BLaER1 (cell line): ENCODE measurements around the gene NACC2.
A peak's percentile ranks its signal among the peaks of the same experiment; 100 is the strongest.
"Not testable (repeated sequence)": the region's sequence is repeated elsewhere in the genome, so short reads cannot be mapped to it uniquely, and the experiment has no call there.

Source experiments
- H3K27ac ChIP-seq: shearing (Covaris generic); formaldehyde crosslinking; 2 replicates; pipeline ENCODE4 v1.8.1; 2022
- H3K27me3 ChIP-seq: shearing (Covaris generic); formaldehyde crosslinking; 2 replicates; pipeline ENCODE4 v1.8.1; 2022
- H3K36me3 ChIP-seq: shearing (Covaris generic); formaldehyde crosslinking; 2 replicates; pipeline ENCODE4 v1.8.1; 2022
- H3K4me1 ChIP-seq: shearing (Covaris generic); formaldehyde crosslinking; 2 replicates; pipeline ENCODE4 v1.8.1; 2022
- H3K4me2 ChIP-seq: shearing (Covaris generic); formaldehyde crosslinking; 2 replicates; pipeline ENCODE4 v1.8.1; 2022
- H3K4me3 ChIP-seq: shearing (Covaris generic); formaldehyde crosslinking; 2 replicates; pipeline ENCODE4 v1.8.1; 2022
- H3K9ac ChIP-seq: shearing (Covaris generic); formaldehyde crosslinking; 2 replicates; pipeline ENCODE4 v1.8.1; 2022
- H3K9me3 ChIP-seq: shearing (Covaris generic); formaldehyde crosslinking; 2 replicates; pipeline ENCODE4 v1.8.1; 2022
- H4K20me1 ChIP-seq: shearing (Covaris generic); formaldehyde crosslinking; 2 replicates; pipeline ENCODE4 v1.8.1; 2022
- Cebpa-rat ChIP-seq: shearing (Covaris generic); IDR thresholded peaks from 2 replicates; pipeline ENCODE4 v1.8.1; 2022

Gene NACC2

DNA sequence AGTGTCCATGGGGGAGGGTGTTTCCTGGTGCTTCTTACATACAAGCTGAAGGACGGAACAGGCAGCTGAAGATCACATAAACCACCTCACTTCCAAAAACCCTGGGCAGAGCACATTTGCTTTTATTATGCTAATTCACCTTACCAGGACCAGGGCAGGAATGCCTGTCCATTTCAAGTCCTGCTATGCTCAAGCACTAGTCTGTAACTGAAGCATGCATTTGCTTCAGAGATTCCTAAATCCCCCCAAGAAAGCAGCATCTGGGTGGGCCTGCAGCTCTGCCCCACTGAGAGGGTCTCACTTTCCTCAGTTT lies 9.4 kb upstream of the NACC2 start:
- Histone ChIP-seq H3K4me1 (peaks cover 81% of the 10 kb centered on the region), H3K9ac (peak overlapping the region; percentile 30; the same call in 1 of the 2 replicates), H4K20me1 (no peaks in the 10 kb centered on the region), H3K4me2 (peak overlapping the region; percentile 89), H3K27ac (no peak overlapping the region), H3K4me3 (no peak overlapping the region), H3K27me3 (no peaks in the 10 kb centered on the region), H3K36me3 (no peaks in the 10 kb centered on the region), H3K9me3 (no peaks in the 10 kb centered on the region)
- TF ChIP-seq Cebpa-rat, result no peak

DNA sequence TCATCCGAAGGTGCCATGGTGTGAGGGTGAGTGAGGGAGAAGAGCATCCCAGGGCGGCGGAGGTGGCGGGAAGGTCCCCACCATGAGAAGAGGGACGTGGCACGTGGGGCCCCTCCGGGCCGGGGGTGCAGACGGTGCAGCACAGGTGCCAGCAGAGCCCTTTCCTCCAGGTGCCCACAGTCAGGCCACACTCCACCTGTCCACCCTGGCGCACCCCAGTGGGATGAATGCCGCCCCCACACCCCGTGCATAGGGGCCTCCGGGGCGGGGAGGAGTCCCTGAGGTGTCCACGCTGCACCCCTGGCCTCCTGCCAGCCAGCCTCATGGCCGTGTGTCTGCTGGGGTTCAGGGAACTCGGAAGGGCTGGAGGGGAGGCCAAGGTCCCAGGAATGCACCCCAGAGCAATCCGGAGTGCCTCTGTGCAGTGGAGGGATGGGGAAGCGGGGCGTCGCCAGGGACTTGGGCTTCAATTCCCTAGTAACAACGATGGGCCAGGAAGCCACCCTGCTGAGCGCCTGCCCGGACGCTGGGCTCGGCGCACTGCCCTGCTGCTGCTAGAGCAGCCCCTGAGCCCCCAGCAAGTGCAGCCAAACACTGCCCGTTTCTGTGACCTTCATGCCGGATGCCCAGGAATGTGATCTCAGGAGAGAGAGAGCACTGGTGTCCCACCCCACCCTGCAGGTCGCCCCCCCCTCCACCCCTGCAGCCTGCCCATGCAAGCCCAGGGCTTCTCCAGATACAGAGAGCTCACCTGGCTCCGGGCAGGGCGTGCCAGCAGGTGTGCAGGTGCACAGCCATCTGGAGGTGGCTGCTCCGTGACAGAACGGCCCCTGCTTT lies 8.8 kb upstream of the NACC2 start:
- Histone ChIP-seq H3K27me3 (peaks cover 3% of the 10 kb centered on the region), H3K9me3 (no peaks in the 10 kb centered on the region), H3K9ac (no peak overlapping the region), H4K20me1 (no peaks in the 10 kb centered on the region), H3K27ac (no peak overlapping the region), H3K4me1 (peaks cover 80% of the 10 kb centered on the region), H3K4me3 (no peak overlapping the region), H3K36me3 (no peaks in the 10 kb centered on the region), H3K4me2 (peak overlapping the region; percentile 89)
- no peak for TF ChIP-seq Cebpa-rat

DNA sequence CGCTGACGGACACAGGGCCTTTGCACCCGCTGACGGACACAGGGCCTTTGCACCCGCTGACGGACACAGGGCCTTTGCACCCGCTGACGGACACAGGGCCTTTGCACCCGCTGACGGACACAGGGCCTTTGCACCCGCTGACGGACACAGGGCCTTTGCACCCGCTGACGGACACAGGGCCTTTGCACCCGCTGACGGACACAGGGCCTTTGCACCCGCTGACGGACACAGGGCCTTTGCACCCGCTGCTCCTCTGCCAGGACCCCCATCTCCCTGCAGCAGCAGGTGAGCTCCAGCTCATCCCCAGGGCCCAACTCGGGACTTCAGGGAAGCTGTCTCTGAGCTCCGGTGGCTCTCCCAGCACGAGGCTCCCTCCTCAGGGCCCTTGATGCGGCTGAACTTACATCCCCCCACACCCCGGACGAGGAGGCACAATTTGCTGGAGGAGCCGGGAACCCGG lies 6.6 kb upstream of the NACC2 start:
- not testable (repeated sequence) for H3K4me2 ChIP-seq, H3K27ac ChIP-seq, H3K36me3 ChIP-seq, H3K9ac ChIP-seq, H3K4me3 ChIP-seq, H4K20me1 ChIP-seq, H3K9me3 ChIP-seq
- Histone ChIP-seq H3K27me3 (peaks cover 22% of the 10 kb centered on the region), H3K4me1 (peaks cover 62% of the 10 kb centered on the region)

- H3K4me3 ChIP-seq, result no peak overlapping the region
- H3K27me3 ChIP-seq, result peaks cover 29% of the 10 kb centered on the region
- no peaks in the 10 kb centered on the region for H4K20me1 ChIP-seq
- H3K27ac ChIP-seq, result no peak overlapping the region
- no peak for TF ChIP-seq Cebpa-rat
- H3K4me2 ChIP-seq, result peak overlapping the region; percentile 34; the same call in 1 of the 2 replicates
- no peak overlapping the region for H3K9ac ChIP-seq
- peaks cover 56% of the 10 kb centered on the region for H3K4me1 ChIP-seq
- H3K9me3 ChIP-seq, result no peaks in the 10 kb centered on the region
- no peaks in the 10 kb centered on the region for H3K36me3 ChIP-seq
These were observed 5.9 kb upstream of the NACC2 start for GRCh38 chr9:136100700-136101614.

DNA sequence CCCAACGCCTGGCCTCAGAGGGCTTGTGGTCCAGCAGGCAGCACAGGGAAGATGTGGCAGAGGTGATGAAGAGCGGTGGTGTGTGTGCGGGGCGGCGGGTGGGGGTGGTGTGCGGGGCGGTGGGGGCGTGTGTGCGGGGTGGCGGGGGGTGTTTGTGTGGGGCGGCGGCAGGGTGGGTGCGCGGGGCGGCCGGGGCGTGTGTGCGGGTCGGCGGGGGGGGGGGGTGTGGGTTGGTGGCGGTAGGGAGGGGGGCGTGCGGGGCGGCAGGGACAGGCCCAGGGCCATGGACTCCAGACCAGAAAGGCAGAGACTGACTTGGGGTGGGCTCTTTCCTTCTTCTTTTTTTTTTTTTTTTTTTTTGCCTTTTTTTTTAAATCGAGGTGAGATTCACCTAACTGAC lies 4.5 kb upstream of the NACC2 start:
- H3K9ac ChIP-seq, result no peak overlapping the region; the same call in 1 of the 2 replicates
- 0 out of 2 replicates have a peak, but pooled peaks cover under 1% of the 10 kb centered on the region for H4K20me1 ChIP-seq
- no peak overlapping the region for H3K4me3 ChIP-seq
- H3K4me2 ChIP-seq, result peak overlapping the region; percentile 54
- H3K4me1 ChIP-seq, result peaks cover 43% of the 10 kb centered on the region
- no peaks in the 10 kb centered on the region for H3K9me3 ChIP-seq
- H3K27ac ChIP-seq, result no peak overlapping the region
- H3K36me3 ChIP-seq, result no peaks in the 10 kb centered on the region
- TF ChIP-seq Cebpa-rat, result no peak
- H3K27me3 ChIP-seq, result peaks cover 43% of the 10 kb centered on the region

DNA sequence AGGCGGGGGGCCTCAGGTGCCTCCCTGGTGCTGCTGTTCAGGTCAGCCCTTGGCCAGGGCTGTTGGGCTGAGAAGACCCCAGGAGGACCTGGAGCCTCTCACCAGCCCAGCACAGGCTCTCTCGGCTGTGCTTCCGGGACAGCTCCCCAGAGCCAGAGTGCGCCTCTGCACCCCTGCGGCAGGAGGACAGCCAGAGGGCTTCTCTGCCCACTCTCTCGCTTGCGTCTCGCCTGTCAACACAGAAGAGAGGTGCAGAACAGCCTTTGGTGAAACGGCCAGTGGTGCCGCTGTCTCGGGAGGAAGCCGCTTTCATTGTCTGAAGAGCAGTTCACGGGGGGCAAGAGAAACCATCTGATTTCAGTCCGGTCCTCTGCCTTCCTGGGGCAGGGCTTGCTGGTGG lies 3.8 kb upstream of the NACC2 start:
- Histone ChIP-seq H3K27me3 (peaks cover 50% of the 10 kb centered on the region), H3K27ac (peak overlapping the region; percentile 2; the same call in 1 of the 2 replicates), H3K4me1 (peaks cover 43% of the 10 kb centered on the region), H3K9me3 (no peaks in the 10 kb centered on the region), H4K20me1 (peaks cover 7% of the 10 kb centered on the region; the same call in 1 of the 2 replicates), H3K36me3 (no peaks in the 10 kb centered on the region), H3K4me2 (peak overlapping the region; percentile 54), H3K4me3 (no peak overlapping the region), H3K9ac (no peak overlapping the region; the same call in 1 of the 2 replicates)
- TF ChIP-seq Cebpa-rat, result no peak

DNA sequence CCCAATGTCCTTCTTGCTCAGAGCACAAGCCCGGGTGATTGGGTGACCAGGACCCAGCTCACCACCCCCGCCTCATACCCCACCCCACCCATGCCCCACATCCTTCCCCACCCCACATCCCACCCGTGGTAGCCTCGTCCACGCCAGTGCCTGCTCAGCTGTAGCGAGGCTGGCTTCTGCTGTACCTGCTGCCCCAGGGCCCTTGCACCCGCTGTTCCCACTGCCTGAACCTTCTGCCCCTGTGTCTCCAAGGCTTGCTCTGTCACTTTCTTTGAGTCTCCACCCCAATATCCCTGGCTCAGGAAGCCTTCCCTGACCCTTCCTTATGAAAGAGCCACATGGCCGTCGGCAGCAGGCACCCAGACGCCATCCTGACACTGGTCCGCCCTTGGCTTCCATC lies 3.1 kb upstream of the NACC2 start:
- Histone ChIP-seq H3K27ac (no peak overlapping the region), H3K4me1 (peaks cover 38% of the 10 kb centered on the region), H3K27me3 (peaks cover 56% of the 10 kb centered on the region), H4K20me1 (peaks cover 8% of the 10 kb centered on the region; the same call in 1 of the 2 replicates), H3K9ac (no peak overlapping the region), H3K4me2 (no peak overlapping the region), H3K4me3 (no peak overlapping the region), H3K9me3 (no peaks in the 10 kb centered on the region), H3K36me3 (no peaks in the 10 kb centered on the region)
- no peak for TF ChIP-seq Cebpa-rat

- Histone ChIP-seq H3K9ac (no peak overlapping the region), H3K4me1 (peaks cover 34% of the 10 kb centered on the region), H3K27ac (no peak overlapping the region), H3K27me3 (peaks cover 71% of the 10 kb centered on the region), H3K9me3 (no peaks in the 10 kb centered on the region), H3K36me3 (no peaks in the 10 kb centered on the region), H3K4me3 (no peak overlapping the region), H3K4me2 (no peak overlapping the region), H4K20me1 (peaks cover 8% of the 10 kb centered on the region; the same call in 1 of the 2 replicates)
- no peak for TF ChIP-seq Cebpa-rat
These were observed 1.5 kb upstream of the NACC2 start for GRCh38 chr9:136096505-136097001.

GRCh38 chr9:136093995-136094881 lies 851 bp downstream of the NACC2 start:
- Histone ChIP-seq H3K4me3 (peak overlapping the region; percentile 64), H3K36me3 (no peaks in the 10 kb centered on the region), H3K4me1 (peaks cover 35% of the 10 kb centered on the region), H3K9me3 (no peaks in the 10 kb centered on the region), H3K4me2 (peak overlapping the region; percentile 76), H4K20me1 (peaks cover 8% of the 10 kb centered on the region; the same call in 1 of the 2 replicates), H3K9ac (no peak overlapping the region), H3K27me3 (peaks cover 71% of the 10 kb centered on the region), H3K27ac (no peak overlapping the region)
- no peak for TF ChIP-seq Cebpa-rat
